Retina (tissue), 1 donor: ENCODE results near the gene LFNG.
A peak's percentile ranks its signal among the peaks of the same experiment; 100 is the strongest.

Experiments used
- DNase-seq: peaks from one replicate; pipeline ENCODE4 v3.0.0-alpha.2; 2016

The LFNG gene

DNA sequence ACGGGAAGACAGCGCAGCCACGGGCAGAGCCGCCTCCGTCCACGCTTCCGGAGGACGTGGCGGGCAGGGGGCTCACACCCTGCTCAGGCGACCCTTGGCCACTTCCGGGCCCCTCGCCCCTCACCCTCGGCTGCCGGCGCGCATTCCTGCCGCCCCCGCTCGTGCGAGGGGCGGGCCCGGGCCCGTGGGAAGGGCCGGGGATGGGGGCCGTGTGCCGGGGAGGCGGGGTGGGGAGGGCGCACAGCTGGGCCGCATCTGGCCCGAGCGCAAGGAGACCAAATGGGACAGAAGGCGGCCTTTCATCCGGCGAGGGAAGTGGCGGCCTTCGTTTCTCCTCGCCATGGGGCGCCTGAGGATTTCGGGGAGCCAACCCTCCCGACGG, 846 bp upstream of the LFNG start:
- no peak for DNase-seq

DNA sequence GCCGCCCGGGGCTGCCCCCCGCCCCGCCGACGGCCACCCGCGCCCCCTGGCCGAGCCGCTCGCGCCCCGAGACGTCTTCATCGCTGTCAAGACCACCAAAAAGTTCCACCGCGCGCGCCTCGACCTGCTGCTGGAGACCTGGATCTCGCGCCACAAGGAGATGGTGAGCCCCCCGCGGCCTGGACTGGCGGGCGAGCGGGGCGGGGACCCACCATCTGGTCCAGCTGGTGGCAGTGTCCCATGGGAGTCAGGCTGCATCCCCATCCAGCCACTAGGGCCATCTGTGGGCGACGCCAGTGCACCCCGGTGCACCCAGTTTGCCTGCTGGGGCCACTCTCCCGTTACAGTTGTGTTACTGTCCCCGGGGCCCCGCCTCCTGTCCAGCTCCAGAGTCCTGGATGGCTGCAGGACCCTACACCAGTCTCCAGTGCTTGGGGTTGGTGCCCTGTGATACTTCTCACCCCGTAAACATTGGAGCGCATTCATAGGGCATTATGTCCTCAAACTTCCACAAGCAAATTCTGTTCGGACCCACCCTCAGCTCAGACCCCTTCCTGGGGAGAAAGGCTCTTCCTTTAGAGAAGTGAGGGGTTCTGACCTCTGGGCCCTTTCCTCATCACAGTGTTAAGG, 672 bp downstream of the LFNG start:
- peak; percentile 71 for DNase-seq

DNA sequence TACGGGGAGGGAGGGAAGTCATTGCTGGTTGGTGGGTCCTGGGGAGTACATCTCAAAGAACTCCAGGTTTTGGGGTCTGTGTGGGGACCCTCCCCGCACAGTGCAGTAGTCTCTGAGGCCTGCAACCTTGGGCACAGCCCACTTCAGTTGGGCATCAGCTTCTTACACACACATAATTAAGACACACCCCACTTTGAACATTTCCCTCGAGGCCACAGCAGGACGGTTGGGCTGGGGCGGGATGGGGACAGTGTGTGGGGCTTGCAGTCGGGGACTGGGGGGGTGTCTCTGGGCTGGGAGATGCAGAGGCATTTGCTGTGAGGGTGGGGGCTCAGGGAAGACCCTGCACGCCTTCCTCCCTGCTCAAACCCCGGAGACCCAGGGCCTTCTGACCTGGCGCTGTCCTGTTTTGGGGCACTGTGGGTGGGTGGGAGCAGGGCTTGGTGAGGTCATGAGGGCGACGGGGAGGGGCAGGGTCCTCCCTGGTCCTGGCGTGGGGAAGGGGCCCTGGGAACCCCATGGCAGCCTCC, 1.3 kb downstream of the LFNG start:
- no peak for DNase-seq

DNA sequence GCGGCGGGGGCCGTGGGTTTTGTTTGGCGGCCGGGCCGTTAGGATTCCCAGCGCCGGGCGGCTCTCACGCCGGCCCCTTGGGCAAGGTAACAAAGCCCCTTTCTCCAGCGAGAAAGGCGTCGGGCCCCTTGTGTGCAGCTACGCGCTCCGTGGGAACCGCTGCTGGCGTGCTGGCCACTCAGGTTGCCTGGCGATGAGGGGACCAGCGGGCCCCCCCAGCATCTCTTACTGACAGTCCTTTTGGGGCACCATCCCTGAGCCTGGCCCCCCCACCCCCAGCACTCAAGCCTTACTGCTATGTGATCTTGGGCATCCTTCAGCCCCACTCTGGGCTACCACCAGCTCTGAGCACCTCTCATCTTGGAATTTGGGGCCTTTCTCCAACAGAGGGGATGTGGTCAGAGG, 1.8 kb downstream of the LFNG start:
- DNase-seq: peak; percentile 37

DNA sequence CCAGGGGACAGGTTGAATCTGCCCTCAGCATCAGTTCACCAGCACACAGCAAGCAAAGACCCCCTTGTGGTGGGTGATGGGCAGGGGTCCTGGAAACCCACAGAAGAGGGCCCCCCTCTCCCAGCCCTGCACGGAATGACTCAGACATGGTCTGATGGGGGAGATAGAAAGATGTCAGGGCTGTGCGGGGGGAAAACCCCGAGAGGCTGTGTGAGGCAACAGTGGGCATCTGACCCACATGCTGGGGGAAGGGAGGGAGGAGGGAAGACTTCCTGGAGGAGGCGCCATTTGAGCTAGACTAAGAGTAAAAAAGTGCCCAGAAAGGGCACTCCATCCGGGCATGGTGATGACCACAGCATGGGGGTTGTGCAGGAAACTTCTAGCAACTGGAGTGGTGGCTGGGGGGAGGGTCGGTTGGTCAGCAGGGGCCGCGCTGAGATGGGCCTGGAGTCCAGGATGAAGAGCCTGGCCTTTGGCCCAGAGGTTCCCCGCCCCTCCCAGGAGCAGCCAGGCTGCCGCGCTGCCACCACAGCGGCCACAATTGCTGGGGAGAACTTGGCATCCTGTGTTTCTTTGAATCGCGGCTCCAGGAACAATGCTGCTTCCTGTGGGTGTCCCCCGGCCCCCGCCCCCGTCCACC, 2.5 kb downstream of the LFNG start:
- no peak for DNase-seq

DNA sequence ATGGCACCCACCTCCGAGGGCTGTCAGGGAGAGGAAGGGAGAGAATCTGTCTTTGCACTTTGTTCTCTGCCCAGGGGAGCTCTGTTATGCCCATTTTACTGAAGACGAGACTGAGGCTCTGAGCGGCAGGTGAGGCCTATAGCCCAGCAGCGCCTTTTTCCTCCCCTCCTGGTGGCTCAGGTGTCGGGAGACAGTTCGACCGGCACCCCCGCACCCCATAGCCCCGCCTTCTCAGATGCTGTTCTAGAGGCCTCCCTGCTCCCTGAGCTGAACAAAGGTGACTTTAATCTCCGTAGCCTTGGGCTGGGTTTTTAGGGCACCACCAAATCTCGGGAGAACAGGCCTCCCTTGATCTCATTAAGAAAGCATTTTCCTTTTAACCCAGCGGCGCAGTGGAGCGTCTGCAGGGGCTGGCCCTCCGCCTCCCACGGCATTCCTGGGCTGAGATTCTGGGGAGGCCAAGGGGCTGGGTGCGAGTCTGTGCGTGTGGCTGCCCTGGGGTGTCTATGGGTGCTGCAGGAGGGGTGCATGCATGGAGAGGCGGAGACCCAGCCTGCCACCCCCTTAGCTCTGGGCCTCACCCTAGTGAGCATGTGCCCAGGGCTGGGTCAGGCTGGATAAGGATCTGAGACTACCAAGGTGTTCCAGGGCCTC, 3.3 kb downstream of the LFNG start:
- peak; percentile 46 for DNase-seq

DNA sequence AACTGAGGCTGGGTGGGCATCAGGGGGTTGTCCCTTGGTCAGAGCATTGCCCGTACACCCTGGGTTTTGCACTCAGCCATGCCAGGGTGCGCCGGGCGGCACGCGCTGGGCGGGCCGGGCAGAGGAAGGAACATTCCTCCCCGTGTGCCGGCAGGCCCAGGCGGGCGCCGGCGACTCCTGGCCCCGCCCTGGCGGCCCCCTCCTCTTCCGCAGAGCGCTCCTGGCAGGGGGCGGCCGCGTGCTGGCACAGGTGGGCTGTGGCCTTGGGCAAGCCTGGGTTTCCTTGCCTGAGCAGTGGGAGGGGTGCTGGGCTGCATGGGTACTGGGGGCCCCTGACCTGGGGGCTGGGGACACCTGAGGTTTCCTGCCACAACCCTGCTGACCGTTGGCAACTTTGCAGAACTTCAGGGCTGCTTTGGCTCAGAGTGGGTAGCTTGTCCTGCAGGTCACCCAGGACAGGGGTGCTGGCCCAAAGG, 3.9 kb downstream of the LFNG start:
- no peak for DNase-seq

DNA sequence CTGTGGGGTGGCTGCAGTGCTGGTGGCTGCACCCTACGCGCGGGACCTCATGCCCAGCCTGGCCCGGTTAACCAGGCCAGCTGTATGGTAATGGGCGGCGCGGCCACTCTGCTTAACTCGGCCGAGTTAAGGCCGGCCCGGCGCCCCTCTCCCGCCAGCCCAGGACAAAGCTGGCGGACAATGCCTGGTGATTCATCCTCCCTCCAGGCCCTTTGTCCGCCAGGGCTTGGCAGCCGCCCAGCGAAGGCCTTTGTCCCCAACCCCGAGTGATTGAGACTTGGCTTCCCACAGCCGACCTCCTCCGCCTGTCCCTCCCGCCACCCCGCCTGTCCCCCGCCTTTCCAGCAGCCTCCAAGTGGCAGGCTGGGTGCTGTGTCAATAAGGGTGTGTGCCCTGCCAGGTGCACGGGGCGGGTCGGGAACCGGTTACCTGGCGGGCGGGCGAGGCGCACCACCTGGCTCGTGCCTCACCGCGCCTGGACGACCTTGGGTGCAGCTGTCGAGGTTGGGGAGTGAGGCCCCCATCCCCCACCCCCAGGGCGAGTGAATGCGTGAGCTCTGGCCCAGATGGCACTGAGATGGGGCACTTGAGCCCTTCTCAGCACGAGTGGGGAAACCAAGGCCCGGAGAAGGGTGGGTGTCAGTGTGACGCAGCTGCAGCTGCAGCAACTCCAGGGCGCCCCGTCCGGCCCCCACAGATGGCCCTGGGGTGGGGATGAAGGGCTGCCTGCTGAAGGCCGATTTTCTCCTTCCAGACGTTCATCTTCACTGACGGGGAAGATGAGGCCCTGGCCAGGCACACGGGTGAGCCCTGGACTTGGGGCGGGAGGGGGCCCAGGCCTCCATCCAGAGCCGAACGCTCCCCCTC, 4.6 kb downstream of the LFNG start:
- DNase-seq: peak; percentile 87

DNA sequence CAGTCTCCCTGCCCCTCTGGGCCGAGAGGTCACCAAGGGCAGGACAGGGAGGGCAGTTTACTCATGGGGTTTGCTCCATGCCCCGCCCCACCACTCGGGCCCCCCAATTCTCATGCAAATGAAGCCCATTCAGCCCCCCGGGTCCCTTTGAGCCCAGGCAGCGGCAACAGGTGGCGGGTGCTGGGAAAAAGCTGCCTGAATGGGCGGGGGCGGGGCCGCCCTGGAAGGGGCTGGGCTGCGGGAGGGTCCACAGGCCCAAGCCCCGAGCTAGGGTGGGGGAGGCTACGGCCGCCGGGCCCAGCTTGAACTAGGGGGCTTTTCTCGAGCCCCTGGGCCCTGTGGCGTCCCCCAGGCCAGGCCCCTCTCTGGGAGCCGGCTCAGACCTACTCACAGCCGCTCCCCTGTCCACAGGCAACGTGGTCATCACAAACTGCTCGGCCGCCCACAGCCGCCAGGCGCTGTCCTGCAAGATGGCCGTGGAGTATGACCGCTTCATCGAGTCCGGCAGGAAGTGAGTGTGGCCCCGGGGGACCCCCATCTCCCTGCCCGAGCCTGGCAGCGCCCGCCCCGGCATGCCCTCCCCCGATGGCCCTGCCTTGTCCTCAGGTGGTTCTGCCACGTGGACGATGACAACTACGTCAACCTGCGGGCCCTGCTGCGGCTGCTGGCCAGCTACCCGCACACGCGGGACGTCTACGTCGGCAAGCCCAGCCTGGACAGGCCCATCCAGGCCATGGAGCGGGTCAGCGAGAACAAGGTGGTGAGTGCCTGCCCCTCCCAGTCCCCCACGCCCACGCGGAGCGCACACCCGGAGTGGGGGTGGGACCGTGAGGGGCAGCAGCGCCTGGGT, 5.5 kb downstream of the LFNG start:
- DNase-seq: peak; percentile 47

DNA sequence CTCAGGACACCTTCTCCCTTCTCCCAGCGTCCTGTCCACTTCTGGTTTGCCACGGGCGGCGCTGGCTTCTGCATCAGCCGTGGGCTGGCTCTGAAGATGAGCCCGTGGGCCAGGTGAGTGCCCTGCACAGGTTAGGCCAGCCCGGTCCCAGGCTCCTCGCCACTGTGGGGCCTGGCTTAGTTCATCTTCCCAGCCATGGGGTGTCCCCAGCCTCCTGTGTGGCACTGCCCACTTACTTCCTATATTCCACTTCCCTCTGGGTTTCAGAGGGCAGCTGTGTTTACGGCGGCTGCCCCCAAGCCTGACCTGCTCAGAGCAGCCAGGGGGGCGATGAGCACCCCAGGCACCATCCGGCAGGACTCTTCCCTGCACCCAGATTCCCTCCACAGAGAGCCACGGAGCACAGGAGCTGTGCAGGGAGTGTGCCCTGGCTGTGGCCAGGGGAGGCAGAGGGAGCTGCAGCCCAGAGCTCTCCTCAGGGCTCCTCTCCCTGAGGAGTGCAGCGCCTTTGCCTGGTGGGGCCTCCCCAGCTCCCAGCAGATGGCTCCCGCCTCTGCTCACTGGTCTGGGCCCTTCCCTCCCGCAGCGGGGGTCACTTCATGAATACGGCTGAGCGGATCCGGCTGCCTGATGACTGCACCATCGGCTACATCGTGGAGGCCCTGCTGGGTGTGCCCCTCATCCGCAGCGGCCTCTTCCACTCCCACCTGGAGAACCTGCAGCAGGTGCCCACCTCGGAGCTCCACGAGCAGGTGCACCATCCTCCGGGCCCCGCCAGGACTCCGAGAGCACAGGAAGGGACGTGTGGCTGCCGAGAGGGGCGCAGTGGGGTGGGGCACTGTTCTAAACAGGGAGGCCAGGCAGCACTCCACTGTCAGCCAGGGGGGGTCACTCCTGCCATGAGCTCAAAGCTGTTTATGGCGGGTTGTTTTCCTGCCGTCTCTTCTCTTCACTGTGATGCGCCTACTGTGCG, 6.4 kb downstream of the LFNG start:
- DNase-seq: peak; percentile 67

DNA sequence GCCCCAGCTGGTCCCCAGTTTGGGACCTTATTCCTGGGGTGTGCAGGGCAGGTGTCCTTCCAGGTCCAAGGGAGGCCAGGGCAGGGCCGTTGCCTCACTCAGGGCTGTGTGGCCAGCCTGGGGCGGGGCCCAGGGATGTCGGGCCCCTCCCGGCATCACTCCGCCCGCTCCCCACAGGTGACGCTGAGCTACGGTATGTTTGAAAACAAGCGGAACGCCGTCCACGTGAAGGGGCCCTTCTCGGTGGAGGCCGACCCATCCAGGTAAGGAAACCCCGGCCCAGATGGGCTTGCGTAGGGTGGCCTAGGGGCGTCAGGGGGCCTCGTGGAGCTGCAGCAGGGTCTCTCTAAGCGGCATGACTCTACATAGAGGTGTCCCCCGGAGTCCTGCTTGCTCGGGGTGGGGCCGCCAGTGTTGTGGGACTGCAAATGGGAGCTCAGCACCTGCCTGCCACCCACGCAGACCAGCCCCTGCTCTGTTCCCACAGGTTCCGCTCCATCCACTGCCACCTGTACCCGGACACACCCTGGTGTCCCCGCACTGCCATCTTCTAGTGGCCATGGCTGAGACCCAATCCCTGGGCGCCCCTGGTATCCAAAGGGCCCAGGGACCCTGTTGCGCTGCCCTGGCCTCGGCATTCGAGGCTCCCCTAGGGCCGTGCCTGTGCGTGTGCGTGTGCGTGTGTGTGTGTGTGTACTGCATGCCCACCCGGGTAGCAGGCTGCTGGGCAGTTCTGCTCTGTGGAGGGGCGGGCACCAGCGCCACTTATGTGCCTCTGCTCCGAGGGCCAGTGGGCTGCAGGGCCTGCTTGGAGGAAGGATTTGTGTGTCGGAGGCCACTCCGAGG, 7.3 kb downstream of the LFNG start:
- DNase-seq: no peak

DNA sequence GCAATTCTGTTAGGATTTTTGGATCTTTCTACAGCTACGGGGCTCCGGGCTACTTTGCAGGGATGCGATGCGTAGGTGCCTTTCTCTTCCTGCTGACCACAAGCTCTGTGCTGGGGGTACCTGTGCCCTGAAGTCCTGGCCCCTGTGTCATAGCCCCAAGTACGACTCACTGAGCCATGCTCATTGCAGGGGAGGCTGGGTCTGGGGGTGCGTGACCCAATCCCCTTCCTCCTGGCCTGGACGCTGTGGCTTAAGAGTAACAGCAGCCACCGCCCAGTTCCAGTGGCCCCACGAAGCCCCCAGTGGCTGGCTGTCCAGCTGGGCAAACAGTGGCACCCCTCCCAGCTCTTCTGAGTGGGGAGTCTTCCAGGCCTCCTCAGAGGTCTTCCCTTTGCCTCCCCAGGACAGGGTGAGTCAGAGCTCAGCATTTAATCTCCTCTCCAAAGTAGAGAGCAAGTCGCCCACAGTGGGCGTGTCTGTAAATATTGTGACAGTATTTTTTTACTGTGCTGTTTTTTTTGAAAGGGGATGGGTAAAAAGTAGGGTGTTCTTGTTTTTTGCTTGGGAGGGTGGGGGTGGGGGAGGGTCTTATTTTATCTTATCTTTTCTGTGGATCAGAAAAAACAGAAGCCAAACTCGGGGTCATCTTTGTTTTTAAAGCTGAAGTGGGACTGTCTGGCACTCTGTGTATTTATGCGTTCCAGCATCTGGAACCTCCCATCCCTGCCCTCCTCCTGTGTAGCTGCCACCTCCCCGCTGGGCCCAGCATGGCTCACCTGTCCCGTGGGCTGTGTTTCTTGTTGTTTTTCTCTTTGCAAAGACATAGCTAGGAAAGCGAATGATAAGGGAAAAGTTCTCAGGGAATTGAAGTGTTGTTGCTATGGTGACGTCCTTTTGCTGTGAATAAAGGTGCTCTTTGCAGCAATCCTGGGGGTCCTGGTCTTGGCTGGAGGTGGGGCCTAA, 8.2 kb downstream of the LFNG start:
- DNase-seq: no peak

DNA sequence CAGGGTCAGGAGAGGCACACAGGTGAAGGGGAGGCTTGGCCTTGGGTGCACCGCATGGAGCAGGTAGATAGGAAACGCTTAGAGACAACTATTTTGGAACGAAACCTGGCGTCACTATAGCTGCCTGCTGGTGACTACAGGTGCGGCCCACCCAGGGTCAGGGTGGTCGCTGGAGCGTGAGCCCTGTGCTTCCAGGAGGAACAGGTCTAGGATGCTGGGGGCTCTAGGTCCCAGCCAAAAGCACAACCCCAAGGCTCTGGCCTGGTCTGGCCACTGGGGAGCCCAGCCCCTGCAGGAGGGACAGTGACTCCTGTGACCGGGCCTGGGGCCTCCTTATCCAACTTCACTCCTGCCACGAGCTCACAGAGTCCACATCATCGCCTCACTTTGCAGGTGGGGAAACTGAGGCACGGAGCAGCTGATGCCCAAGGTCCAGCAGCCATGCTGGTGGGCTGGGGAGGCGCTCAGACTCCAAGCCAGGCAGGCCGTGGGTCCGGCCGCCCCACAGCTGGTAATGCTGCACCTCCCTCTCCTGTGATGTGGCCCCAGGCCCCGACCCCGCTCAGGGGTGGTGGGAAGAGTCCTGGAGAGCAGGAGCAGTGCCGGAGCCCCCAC, 9.0 kb downstream of the LFNG start:
- no peak for DNase-seq

DNA sequence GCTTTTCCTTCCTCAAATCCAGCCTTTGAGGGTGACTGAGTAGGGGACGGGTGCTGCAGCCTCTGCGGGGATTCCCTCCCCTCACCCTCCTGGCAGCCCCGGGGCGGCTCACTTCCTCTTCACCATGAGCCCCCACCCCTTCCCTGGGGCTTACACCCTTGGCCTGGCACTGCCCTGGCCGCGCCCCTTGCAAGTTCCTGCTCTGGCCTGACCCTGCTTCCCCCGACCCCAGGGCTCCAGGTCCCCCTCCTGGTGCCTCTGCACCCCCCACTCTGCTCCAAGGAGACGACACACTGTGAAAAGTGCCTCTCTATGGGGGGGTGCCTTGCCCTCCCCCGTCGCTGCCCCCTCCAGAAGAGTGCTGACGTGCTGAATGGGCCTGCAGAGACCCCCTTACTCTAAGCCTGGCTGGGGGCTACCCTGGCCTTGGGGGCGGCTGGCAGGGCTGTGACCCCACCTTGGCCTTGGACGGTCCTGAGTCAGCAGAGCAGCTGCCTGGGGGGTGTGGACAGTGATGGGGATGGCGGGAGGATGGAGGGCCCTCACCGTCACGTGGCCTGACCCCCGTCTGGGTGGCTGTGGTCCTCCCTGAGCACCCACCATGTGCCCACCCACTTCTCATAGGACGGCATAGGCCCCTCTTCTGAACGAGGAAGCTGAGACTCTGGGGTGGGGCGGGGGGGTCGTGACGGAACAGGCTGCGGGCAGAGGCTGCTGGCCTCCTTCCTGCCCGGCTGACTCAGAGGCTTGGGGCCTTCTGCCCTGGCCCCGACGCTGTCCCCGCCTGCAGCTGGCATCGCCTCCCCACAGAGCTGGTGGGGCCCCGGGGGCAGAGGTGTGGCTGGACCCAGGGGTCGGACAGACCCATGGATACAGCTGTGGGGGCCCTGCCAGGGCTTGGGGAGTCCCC, 9.8 kb downstream of the LFNG start:
- no peak for DNase-seq

DNA sequence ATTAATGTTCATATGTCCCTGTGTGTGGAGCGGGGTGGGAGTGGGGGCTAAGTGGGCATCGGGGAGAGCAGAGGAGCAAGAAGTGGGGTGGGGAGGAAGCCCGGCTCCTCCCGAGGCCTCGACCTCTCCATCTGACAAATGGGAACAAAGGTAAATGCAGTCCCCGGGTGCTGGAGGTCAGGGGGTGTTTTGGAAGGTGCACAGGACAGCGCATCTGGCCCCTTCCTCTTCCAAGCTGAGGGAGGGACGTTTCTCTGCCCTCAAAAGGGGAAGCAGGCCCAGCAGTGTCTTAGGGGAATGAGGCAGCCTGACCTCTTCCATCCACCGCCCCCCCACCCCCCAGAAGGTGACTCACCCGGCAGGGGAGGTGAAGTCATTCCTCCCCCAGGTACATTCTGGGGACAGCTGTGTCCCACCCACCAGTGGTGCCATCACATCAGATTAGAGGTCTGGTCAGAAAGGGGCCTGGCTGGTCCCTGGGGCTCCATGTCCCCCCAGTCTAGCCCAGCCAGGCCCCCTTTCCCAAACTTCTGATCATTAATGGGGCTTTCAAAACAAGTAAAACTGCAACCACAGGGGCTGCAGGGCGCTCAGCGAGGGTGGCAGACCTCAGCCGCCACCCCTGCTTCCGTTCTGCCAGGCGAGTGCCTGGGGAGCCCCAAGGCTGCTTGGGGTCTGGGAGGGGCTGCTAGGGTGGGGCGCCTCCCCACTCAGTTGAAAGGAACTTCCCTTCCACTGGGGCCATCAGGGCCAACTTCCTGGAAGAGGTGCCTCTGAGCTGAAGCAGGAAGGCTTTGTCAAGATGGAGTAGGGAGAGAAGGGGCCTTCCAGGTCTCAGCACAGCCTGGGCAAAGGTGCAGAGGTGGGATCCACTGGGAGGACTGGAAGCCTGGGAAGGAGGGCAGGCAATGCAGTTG, 10.8 kb downstream of the LFNG start:
- peak; percentile 54 for DNase-seq
